ENCODE measurements around the gene CCDC77. TPM values are rescaled to one million over a fixed set of nuclear protein-coding genes. Genes with fewer than 3 reads are reported as not detected.
A peak's percentile ranks its signal among the peaks of the same experiment; 100 is the strongest.

The CCDC77 gene
- total and polyA plus RNA-seq, 10 of the 15 experiments (the other 5 are each of a cell fraction or from before 2014, with no cell fraction given) = 8.8 to 22.5 (median 15.8) TPM

- in situ Hi-C loops (cut with MboI) = loop anchor here (5.0 kb wide), 1 partner anchor 95 kb away; no protein-coding TSS in a partner anchor
Measured at GRCh38 chr12:457676-458075, 56.2 kb downstream of the CCDC77 start.

GRCh38 chr12:459050-459429 lies 57.6 kb downstream of the CCDC77 start:
- RAD21 ChIA-PET (ENCODE audit: unreplicated experiment) = no interaction called here
- no peaks in the 10 kb centered on the region for H3K9me3 ChIP-seq (replicated peaks; ENCODE audit: control insufficient read depth, insufficient read depth, low read length)
- BruUV-seq (replicated peaks) = no TSS peak
- FAIRE-seq (no peak), DNase-seq (ENCODE audit: low read depth, low spot score) (no peak), ATAC-seq (no peak)
- H3K4me1 ChIP-seq (ENCODE audit: control insufficient read depth, insufficient read depth, low read length) = no peaks in the 10 kb centered on the region
- no peaks in the 10 kb centered on the region for H3K79me2 ChIP-seq (ENCODE audit: control insufficient read depth, insufficient read depth, low read length)
- POLR2A ChIA-PET = no interaction called here
- no peaks in the 10 kb centered on the region for H3K36me3 ChIP-seq (ENCODE audit: control insufficient read depth in 2 of 2, insufficient read depth in 2 of 2, low read length in 1 of 2)
- H3K27me3 ChIP-seq (replicated peaks in 1 of 2; ENCODE audit: control insufficient read depth in 2 of 2, insufficient read depth in 2 of 2, low read length in 1 of 2) = peaks cover 0 to 16% of the 10 kb centered on the region in 2 experiments
- SMC1A ChIA-PET (ENCODE audit: uncharacterized antibody, unreplicated experiment) = no interaction called here
- WGBS (ENCODE audit: insufficient coverage, insufficient replicate concordance, low lambda C conversion rate, missing lambda C conversion rate) = 93% methylated on average over 5 of the region's 5 CpGs
- H3K4me3 ChIP-seq = peak overlapping the region; percentile 60; the same call in 1 of the 2 replicates
- no peak overlapping the region for H3K27ac ChIP-seq (ENCODE audit: control insufficient read depth, insufficient read depth)
- no peak overlapping the region for H2AFZ ChIP-seq (ENCODE audit: control insufficient read depth, low read depth, low read length)
- CTCF ChIA-PET = no interaction called here
- in situ Hi-C loops (cut with MboI) (loop anchor here (5.0 kb wide), 1 partner anchor 93 kb away; no protein-coding TSS in a partner anchor), intact Hi-C loops (cut with micrococcal nuclease; ENCODE audit: unreplicated experiment) (loop anchor here (5.0 kb wide), 1 partner anchor 73 kb away; no protein-coding TSS in a partner anchor)
- H4K20me1 ChIP-seq (ENCODE audit: control insufficient read depth, insufficient read depth) = no peaks in the 10 kb centered on the region
- H3K9ac ChIP-seq (ENCODE audit: control insufficient read depth, insufficient read depth, low read length) = no peak overlapping the region
- no peak overlapping the region for H3K4me2 ChIP-seq (ENCODE audit: control insufficient read depth, insufficient read depth)
- TF ChIP-seq ZNF24 (IDR thresholded peaks at IDR 0.05) = no peak
- no peak for TF ChIP-seq SREBF2 (IDR thresholded peaks at IDR 0.05; ENCODE audit: low read length)
- no peak for TF ChIP-seq SMAD1 (IDR thresholded peaks at IDR 0.05; ENCODE audit: low read depth, partially characterized antibody)
- no peak for TF ChIP-seq TCF12 (IDR thresholded peaks at IDR 0.05; ENCODE audit: low read depth, low read length)
- TF ChIP-seq MEF2B (IDR thresholded peaks at IDR 0.05; ENCODE audit: partially characterized antibody, poor library complexity, severe bottlenecking) = no peak
- TF ChIP-seq MLLT1 (IDR thresholded peaks at IDR 0.05) = no peak
- TF ChIP-seq IKZF2 (IDR thresholded peaks at IDR 0.05) = no peak
- TF ChIP-seq HSF1 (IDR thresholded peaks at IDR 0.05; ENCODE audit: low read depth, low read length) = no peak
- no peak for TF ChIP-seq BMI1 (IDR thresholded peaks at IDR 0.05; ENCODE audit: borderline replicate concordance)
- no peak for TF ChIP-seq ESRRA (IDR thresholded peaks at IDR 0.05; ENCODE audit: low read length)
- no peak for TF ChIP-seq NKRF (conservative IDR thresholded peaks at IDR 0.05)

More at GRCh38 chr12:457676-458075, 56.2 kb downstream of the CCDC77 start:
- WGBS (ENCODE audit: insufficient coverage, insufficient replicate concordance, low lambda C conversion rate, missing lambda C conversion rate) = 3% methylated on average over 4 of the region's 4 CpGs
- TF ChIP-seq WRNIP1 (IDR thresholded peaks at IDR 0.05; ENCODE audit: borderline replicate concordance, low read depth, low read length) (no peak), EP300 (IDR thresholded peaks at IDR 0.05; ENCODE audit: borderline replicate concordance in 1 of 2, control insufficient read depth in 1 of 2, low read depth in 2 of 2, low read length in 2 of 2) (no peak), JUND (IDR thresholded peaks at IDR 0.05; ENCODE audit: low read depth, low read length) (no peak), JUNB (IDR thresholded peaks at IDR 0.05) (no peak)
- H3K36me3 ChIP-seq (ENCODE audit: control insufficient read depth in 2 of 2, insufficient read depth in 2 of 2, low read length in 1 of 2) = no peaks in the 10 kb centered on the region
- H3K27me3 ChIP-seq (replicated peaks in 1 of 2; ENCODE audit: control insufficient read depth in 2 of 2, insufficient read depth in 2 of 2, low read length in 1 of 2) = peaks cover 0 to 16% of the 10 kb centered on the region in 2 experiments
- no peak overlapping the region for H2AFZ ChIP-seq (ENCODE audit: control insufficient read depth, low read depth, low read length)
- BruUV-seq (replicated peaks) = no TSS peak
- H3K79me2 ChIP-seq (ENCODE audit: control insufficient read depth, insufficient read depth, low read length) = no peaks in the 10 kb centered on the region
- intact Hi-C loops (cut with micrococcal nuclease; ENCODE audit: unreplicated experiment) = loop anchor here (5.0 kb wide), 1 partner anchor 75 kb away; no protein-coding TSS in a partner anchor
- H3K4me2 ChIP-seq (ENCODE audit: control insufficient read depth, insufficient read depth) = no peak overlapping the region
- ChIA-PET POLR2A (no interaction called here), CTCF (interaction anchor here (0.6 to 6.4 kb wide), 6 partner anchors 9 to 258 kb away, joined by 3 to 55 read pairs (median 4); no protein-coding TSS in a partner anchor), SMC1A (ENCODE audit: uncharacterized antibody, unreplicated experiment) (no interaction called here), RAD21 (ENCODE audit: unreplicated experiment) (no interaction called here)
- no peak overlapping the region for H3K9ac ChIP-seq (ENCODE audit: control insufficient read depth, insufficient read depth, low read length)
- no peaks in the 10 kb centered on the region for H4K20me1 ChIP-seq (ENCODE audit: control insufficient read depth, insufficient read depth)
- H3K9me3 ChIP-seq (replicated peaks; ENCODE audit: control insufficient read depth, insufficient read depth, low read length) = no peaks in the 10 kb centered on the region
- H3K4me3 ChIP-seq = no peak overlapping the region
- H3K27ac ChIP-seq (ENCODE audit: control insufficient read depth, insufficient read depth) = no peak overlapping the region
- H3K4me1 ChIP-seq (ENCODE audit: control insufficient read depth, insufficient read depth, low read length) = no peaks in the 10 kb centered on the region
- ATAC-seq (peak; percentile 16; the same call in 2 of the 3 replicates), DNase-seq (ENCODE audit: low read depth, low spot score) (no peak), FAIRE-seq (no peak)

Data from GM12878 (cell line).